HepG2 (cell line): ENCODE measurements around the gene MCF2L. TPM values are rescaled to one million over a fixed set of nuclear protein-coding genes. Genes with fewer than 3 reads are reported as not detected.

Experiments
- ATAC-seq: fragments of 200-7000 bp; cut with Tn5 transposase; 3 replicates; pipeline ENCODE4 v1.9.1; 2020; ENCODE audit warnings: mild to moderate bottlenecking, moderate library complexity
- BruUV-seq: library from RNA; stranded (reverse); fragments of 400-500 nt; replicated peaks from 2 replicates; lab custom pipeline; 2021; lab: Mats Ljungman, UMichigan
- CTCF ChIA-PET: fragments of 300-600 bp; formaldehyde crosslinking; extraction: SDS; loops from one replicate; lab custom pipeline; 2021; ENCODE audit warnings: low total read pairs, inconsistent platforms, low intra/inter-chr PET ratio; lab: Yijun Ruan, JAX
- POLR2A ChIA-PET: fragments of 350-600 bp; sonication (Branson Sonifier 250); formaldehyde crosslinking; loops from one replicate; lab custom pipeline; 2020; ENCODE audit warnings: antibody characterized with exemption, inconsistent platforms; lab: Yijun Ruan, JAX
- DNase-seq: peaks from one replicate; pipeline ENCODE4 v3.0.0-alpha.2; 2015; ENCODE audit warnings: low spot score
- FAIRE-seq: peaks from 3 replicates; lab custom pipeline; 2011; peaks lifted over from hg19 to GRCh38; lab: Jason Lieb, UNC
- H2AFZ ChIP-seq: one replicate; pipeline ENCODE4 v1.6.1; 2011; ENCODE audit warnings: low read length, inconsistent platforms
- H3K27ac ChIP-seq: fragments of 300-600 bp; 3 replicates; pipeline ENCODE4 v1.8.0; 2011; ENCODE audit warnings: mixed run types, mild to moderate bottlenecking, mixed read lengths, low read length, inconsistent platforms; ENCODE audit not compliant: insufficient read depth; ENCODE audit errors: extremely low read length
- H3K27me3 ChIP-seq, 2 experiments: fragments of 200-600 bp in 1 of 2; 2 replicates in 1 of 2; 3 replicates in 1 of 2; pipeline versions ENCODE4 v1.6.0 to v1.8.0; 2011; ENCODE audit warnings: low read length in 2 of 2, mild to moderate bottlenecking in 2 of 2, moderate library complexity in 2 of 2, inconsistent platforms in 1 of 2; ENCODE audit not compliant: insufficient read depth in 2 of 2, control insufficient read depth in 1 of 2
- H3K36me3 ChIP-seq, 2 experiments: fragments of 200-600 bp in 1 of 2; replicated peaks in 1 of 2; 2 replicates in 1 of 2; 3 replicates in 1 of 2; pipeline versions ENCODE4 v1.5.1 to v1.8.0; 2011; ENCODE audit warnings: low read length in 2 of 2, inconsistent platforms in 1 of 2; ENCODE audit not compliant: insufficient read depth in 2 of 2, control insufficient read depth in 1 of 2
- H3K4me1 ChIP-seq: 2 replicates; pipeline ENCODE4 v1.5.1; 2012; ENCODE audit warnings: low read length, inconsistent platforms; ENCODE audit not compliant: insufficient read depth
- H3K4me2 ChIP-seq: 2 replicates; pipeline ENCODE4 v1.6.0; 2011; ENCODE audit warnings: low read depth, low read length, inconsistent platforms
- H3K4me3 ChIP-seq, 3 experiments: fragments of 200-600 bp in 1 of 3; sonication (generic), shearing (Covaris generic) in 1 of 3; replicated peaks in 1 of 3; 2 replicates each; pipeline ENCODE4 v1.5.1; 2011 to 2016; ENCODE audit warnings: low read length in 3 of 3, inconsistent platforms in 2 of 3, low read depth in 2 of 3, mild to moderate bottlenecking in 2 of 3, control low read depth in 1 of 3, mixed read lengths in 1 of 3; ENCODE audit not compliant: insufficient read depth in 1 of 3
- H3K79me2 ChIP-seq: one replicate; pipeline ENCODE4 v1.6.1; 2011; ENCODE audit warnings: low read length, inconsistent platforms; ENCODE audit not compliant: insufficient read depth
- H3K9ac ChIP-seq: 2 replicates; pipeline ENCODE4 v1.6.0; 2011; ENCODE audit warnings: mild to moderate bottlenecking, low read depth, low read length, inconsistent platforms; ENCODE audit not compliant: insufficient read depth
- H3K9me3 ChIP-seq: 2 replicates; pipeline ENCODE4 v1.5.1; 2012; ENCODE audit warnings: mild to moderate bottlenecking, low read length
- H4K20me1 ChIP-seq: 2 replicates; pipeline ENCODE4 v1.6.0; 2011; ENCODE audit warnings: inconsistent platforms, mild to moderate bottlenecking, low read length, moderate library complexity; ENCODE audit not compliant: insufficient read depth
- AGO2 ChIP-seq: fragments of 200-400 bp; formaldehyde crosslinking; optimal IDR thresholded peaks from 2 replicates; pipeline ENCODE3; 2017; ENCODE audit warnings: mild to moderate bottlenecking, low read depth, low read length, moderate library complexity
- JUN ChIP-seq: sonication (generic); formaldehyde crosslinking; IDR thresholded peaks from 2 replicates; pipeline ENCODE4 v1.4.0; 2020; ENCODE audit warnings: mild to moderate bottlenecking, missing genetic modification reagents
- PHF21A ChIP-seq: sonication (generic); formaldehyde crosslinking; IDR thresholded peaks from 2 replicates; pipeline ENCODE4 v1.5.0; 2020; ENCODE audit warnings: mild to moderate bottlenecking, missing genetic modification reagents
- ZNF318 ChIP-seq: sonication (generic); formaldehyde crosslinking; IDR thresholded peaks from 2 replicates; pipeline ENCODE4 v1.4.0; 2020; ENCODE audit warnings: mild to moderate bottlenecking, missing genetic modification reagents
- WGBS: methylation state at CpG from one replicate; pipeline ENCODE4 v1.1.6; 2017; ENCODE audit warnings: low lambda C conversion rate; 5-methylcytosine and 5-hydroxymethylcytosine counted together
- in situ Hi-C: cut with HindIII; loops from 2 replicates; pipeline ENCODE4 v1.10.0; 2017; ENCODE audit warnings: low pct_unique_long_range_greater_than_20kb; ENCODE audit not compliant: extremely low pct_ligation_motif_present
- intact Hi-C: fragments of 100-400 bp; cut with micrococcal nuclease; formaldehyde crosslinking; loops from one replicate; pipeline ENCODE4 v1.10.0; 2022; ENCODE audit not compliant: unreplicated experiment
- polyA plus RNA-seq, 8 experiments: library from polyadenylated mRNA; depleted of rRNA in 3 of 8; stranded (reverse) in 7 of 8; unstranded in 1 of 8; fragments of >200 nt; fragmentation: Illumina TruSeq in 4 of 8; extraction: Trizol in 4 of 8; gene quantifications; 2 replicates each; pipeline versions ENCODE4 v1.2.1 to v1.2.3, GENCODE V29; 2011 to 2016; ENCODE audit warnings: low read depth in 4 of 8, missing spikeins in 1 of 8, mixed read lengths in 1 of 8; ENCODE audit not compliant: insufficient read depth in 1 of 8
- total RNA-seq, 5 experiments: library from RNA; depleted of rRNA; stranded (reverse); fragments of >200 nt; fragmentation: Illumina TruSeq; extraction: Trizol; gene quantifications; 2 replicates each; pipeline ENCODE4 v1.2.3, GENCODE V29; 2016; ENCODE audit warnings: low read depth in 1 of 5

Gene MCF2L
- total and polyA plus RNA-seq, 2 of the 13 experiments (the other 11 are each of a cell fraction or from before 2014, with no cell fraction given) = 19.4 to 28.4 TPM

- no peak for FAIRE-seq
- Histone ChIP-seq H2AFZ (no peak overlapping the region), H3K4me3 (no peak overlapping the region), H3K4me1 (no peaks in the 10 kb centered on the region), H3K27ac (no peak overlapping the region), H3K4me2 (no peak overlapping the region), H3K9ac (no peak overlapping the region), H3K27me3 (no peaks in the 10 kb centered on the region), H3K36me3 (peaks cover 10 to 46% of the 10 kb centered on the region in 2 experiments), H4K20me1 (no peaks in the 10 kb centered on the region), H3K79me2 (no peaks in the 10 kb centered on the region), H3K9me3 (no peaks in the 10 kb centered on the region)
- ChIA-PET POLR2A (no interaction called here), CTCF (no interaction called here)
- no peak for DNase-seq
- TF ChIP-seq JUN (CRISPR knock-in tag) = no peak
- no peak for TF ChIP-seq PHF21A (CRISPR knock-in tag)
- TF ChIP-seq AGO2 = peak; percentile 5
- TF ChIP-seq ZNF318 (CRISPR knock-in tag) = no peak
- in situ Hi-C loops (no loop called here), intact Hi-C loops (no loop called here)
- no TSS peak for BruUV-seq
- ATAC-seq = no peak
- WGBS = 97% methylated on average over 21 of the region's 27 CpGs
Observed at GRCh38 chr13:113044391-113045114, 75.5 kb downstream of the MCF2L start.
